ENCODE results near the gene CFAP77.
A peak's percentile ranks its signal among the peaks of the same experiment; 100 is the strongest.
"Not testable (repeated sequence)": the region's sequence is repeated elsewhere in the genome, so short reads cannot be mapped to it uniquely, and the experiment has no call there.

The CFAP77 gene

GRCh38 chr9:132409828-132410528, at the start of gene CFAP77:
Gene CFAP77 (plus strand): TSS chr9:132410211. CDS start chr9:132410272, 61 bp downstream.
- no peak for DNase-seq (ENCODE audit: low read depth in 2 of 2)

- DNase-seq (ENCODE audit: low read depth in 2 of 2): no peak
Observed at GRCh38 chr9:132364068-132364467, 45.9 kb upstream of the CFAP77 start.

GRCh38 chr9:132365986-132366385, 44.0 kb upstream of the CFAP77 start:
- no peak for DNase-seq (ENCODE audit: low read depth in 2 of 2)

GRCh38 chr9:132366481-132366880, 43.5 kb upstream of the CFAP77 start:
- no peak for DNase-seq (ENCODE audit: low read depth in 2 of 2)

GRCh38 chr9:132367613-132368313, 42.2 kb upstream of the CFAP77 start:
- no peak for DNase-seq (ENCODE audit: low read depth in 2 of 2)

GRCh38 chr9:132369421-132369820, 40.6 kb upstream of the CFAP77 start:
- no peak for DNase-seq (ENCODE audit: low read depth in 2 of 2)

GRCh38 chr9:132370592-132370991, 39.4 kb upstream of the CFAP77 start:
- no peak for DNase-seq (ENCODE audit: low read depth in 2 of 2)

- DNase-seq (ENCODE audit: low read depth in 2 of 2): no peak
Observed at GRCh38 chr9:132372177-132373095, 37.6 kb upstream of the CFAP77 start.

GRCh38 chr9:132377769-132378168, 32.2 kb upstream of the CFAP77 start:
- DNase-seq (ENCODE audit: low read depth in 2 of 2): not testable (repeated sequence)

GRCh38 chr9:132378416-132378815, 31.6 kb upstream of the CFAP77 start:
- not testable (repeated sequence) for DNase-seq (ENCODE audit: low read depth in 2 of 2)

- no peak for DNase-seq (ENCODE audit: low read depth in 2 of 2)
Observed at GRCh38 chr9:132381966-132382541, 28.0 kb upstream of the CFAP77 start.

GRCh38 chr9:132383462-132383883, 26.5 kb upstream of the CFAP77 start:
- no peak for DNase-seq (ENCODE audit: low read depth in 2 of 2)

GRCh38 chr9:132384376-132384775, 25.6 kb upstream of the CFAP77 start:
- no peak for DNase-seq (ENCODE audit: low read depth in 2 of 2)

- no peak for DNase-seq (ENCODE audit: low read depth in 2 of 2)
Observed at GRCh38 chr9:132387133-132387532, 22.9 kb upstream of the CFAP77 start.

GRCh38 chr9:132390966-132391365, 19.0 kb upstream of the CFAP77 start:
- no peak for DNase-seq (ENCODE audit: low read depth in 2 of 2)

GRCh38 chr9:132391449-132391848, 18.6 kb upstream of the CFAP77 start:
- DNase-seq (ENCODE audit: low read depth in 2 of 2): no peak

- no peak for DNase-seq (ENCODE audit: low read depth in 2 of 2)
Observed at GRCh38 chr9:132395560-132395959, 14.5 kb upstream of the CFAP77 start.

- no peak for DNase-seq (ENCODE audit: low read depth in 2 of 2)
Observed at GRCh38 chr9:132401824-132402223, 8.2 kb upstream of the CFAP77 start.

- no peak for DNase-seq (ENCODE audit: low read depth in 2 of 2)
Observed at GRCh38 chr9:132404228-132404881, 5.7 kb upstream of the CFAP77 start.

GRCh38 chr9:132406554-132407122, 3.4 kb upstream of the CFAP77 start, which contains the start of gene TTF1:
Gene TTF1 (minus strand): TSS chr9:132406840. CDS start chr9:132402821, 4,019 bp downstream.
- peak; percentile 88 to 91 for DNase-seq (ENCODE audit: low read depth in 2 of 2)

- no peak for DNase-seq (ENCODE audit: low read depth in 2 of 2)
Observed at GRCh38 chr9:132407196-132407595, 2.8 kb upstream of the CFAP77 start.

Measured in stimulated activated CD4-positive, alpha-beta T cell treated with anti-CD3 and anti-CD28 coated beads, Interleukin-15, amount 100 ng/mL, for 48 hours (primary cell).